ENCODE results near the gene TEX35.

TEX35 gene

DNA sequence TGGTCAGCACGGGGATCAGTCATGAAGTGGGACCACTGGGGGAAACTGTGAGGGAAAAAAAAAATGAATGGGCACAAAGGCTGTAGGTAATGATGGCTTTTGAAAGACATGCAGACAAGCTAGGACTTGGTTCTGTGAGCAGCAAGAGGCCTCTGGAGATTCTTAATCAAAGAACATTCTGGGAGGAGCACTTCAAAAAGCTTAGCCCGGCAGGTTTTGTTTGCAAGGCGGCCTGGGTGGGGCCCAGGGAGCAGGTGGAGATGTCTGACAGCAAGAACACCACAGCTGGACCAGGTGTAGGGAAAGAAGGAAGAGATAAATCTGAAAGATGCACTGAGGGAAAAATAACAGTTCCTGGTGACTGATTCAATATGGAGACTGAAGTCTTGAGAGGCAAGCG lies 6.0 kb downstream of the TEX35 start (continued):
- TF ChIP-seq, protein P1, sequence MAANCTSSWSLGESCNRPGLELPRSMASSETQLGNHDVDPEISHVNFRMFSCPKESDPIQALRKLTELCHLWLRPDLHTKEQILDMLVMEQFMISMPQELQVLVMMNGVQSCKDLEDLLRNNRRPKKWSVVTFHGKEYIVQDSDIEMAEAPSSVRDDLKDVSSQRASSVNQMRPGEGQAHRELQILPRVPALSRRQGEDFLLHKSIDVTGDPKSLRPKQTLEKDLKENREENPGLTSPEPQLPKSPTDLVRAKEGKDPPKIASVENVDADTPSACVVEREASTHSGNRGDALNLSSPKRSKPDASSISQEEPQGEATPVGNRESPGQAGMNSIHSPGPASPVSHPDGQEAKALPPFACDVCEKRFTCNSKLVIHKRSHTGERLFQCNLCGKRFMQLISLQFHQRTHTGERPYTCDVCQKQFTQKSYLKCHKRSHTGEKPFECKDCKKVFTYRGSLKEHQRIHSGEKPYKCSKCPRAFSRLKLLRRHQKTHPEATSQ (tag by site-specific recombination; IDR thresholded peaks at IDR 0.05): no peak
- TF ChIP-seq SP2 (tag by site-specific recombination; IDR thresholded peaks at IDR 0.05) (no peak), ZNF664 (tag by site-specific recombination; IDR thresholded peaks at IDR 0.05) (no peak), ZNF658 (tag by site-specific recombination; IDR thresholded peaks at IDR 0.05) (no peak), ZNF214 (tag by site-specific recombination; IDR thresholded peaks at IDR 0.05; ENCODE audit: borderline replicate concordance) (no peak), RBAK (tag by site-specific recombination; IDR thresholded peaks at IDR 0.05) (no peak)

DNA sequence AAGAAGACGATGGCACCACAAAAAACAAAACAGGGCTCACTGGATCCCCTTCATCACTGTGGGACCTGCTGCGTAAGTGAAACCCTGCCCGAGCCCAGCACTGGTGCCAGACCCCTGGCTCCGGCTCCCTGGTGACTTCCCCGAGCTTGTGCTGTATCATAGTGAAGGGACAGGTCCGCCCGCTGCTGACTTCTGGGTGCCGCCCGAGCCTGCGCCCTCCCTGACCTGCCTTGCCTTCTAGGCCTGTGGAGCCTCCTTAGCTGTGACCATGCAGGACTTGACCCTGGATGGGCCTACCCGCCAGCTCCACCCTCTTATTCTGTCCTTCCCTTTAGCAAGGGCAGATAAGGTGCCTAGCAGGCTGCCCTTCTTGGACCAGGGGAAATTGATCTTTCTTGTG lies 7.9 kb downstream of the TEX35 start:
- no peaks in the 10 kb centered on the region for H3K4me1 ChIP-seq (ENCODE audit: control insufficient read depth, insufficient read depth, low read length)

DNA sequence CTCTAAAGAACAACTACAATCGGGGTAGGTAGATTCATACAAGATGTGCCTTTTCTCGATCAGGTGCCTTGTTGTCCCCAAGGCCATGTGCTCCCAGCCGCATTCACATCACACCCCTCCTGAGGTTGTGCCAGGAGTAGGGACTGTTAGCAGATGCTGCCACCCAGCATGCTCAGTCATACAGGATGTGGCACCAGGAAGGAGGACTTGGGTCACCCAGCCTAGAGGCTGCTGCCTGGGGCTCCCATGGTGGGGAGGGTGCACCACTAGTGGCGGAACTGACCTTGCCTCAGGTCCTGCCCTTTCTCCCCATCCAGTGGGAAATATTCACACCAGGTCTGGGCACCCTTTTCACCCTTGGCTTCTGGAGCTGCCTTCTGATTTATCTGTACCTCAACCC lies 8.3 kb downstream of the TEX35 start:
- TF ChIP-seq, protein P2, sequence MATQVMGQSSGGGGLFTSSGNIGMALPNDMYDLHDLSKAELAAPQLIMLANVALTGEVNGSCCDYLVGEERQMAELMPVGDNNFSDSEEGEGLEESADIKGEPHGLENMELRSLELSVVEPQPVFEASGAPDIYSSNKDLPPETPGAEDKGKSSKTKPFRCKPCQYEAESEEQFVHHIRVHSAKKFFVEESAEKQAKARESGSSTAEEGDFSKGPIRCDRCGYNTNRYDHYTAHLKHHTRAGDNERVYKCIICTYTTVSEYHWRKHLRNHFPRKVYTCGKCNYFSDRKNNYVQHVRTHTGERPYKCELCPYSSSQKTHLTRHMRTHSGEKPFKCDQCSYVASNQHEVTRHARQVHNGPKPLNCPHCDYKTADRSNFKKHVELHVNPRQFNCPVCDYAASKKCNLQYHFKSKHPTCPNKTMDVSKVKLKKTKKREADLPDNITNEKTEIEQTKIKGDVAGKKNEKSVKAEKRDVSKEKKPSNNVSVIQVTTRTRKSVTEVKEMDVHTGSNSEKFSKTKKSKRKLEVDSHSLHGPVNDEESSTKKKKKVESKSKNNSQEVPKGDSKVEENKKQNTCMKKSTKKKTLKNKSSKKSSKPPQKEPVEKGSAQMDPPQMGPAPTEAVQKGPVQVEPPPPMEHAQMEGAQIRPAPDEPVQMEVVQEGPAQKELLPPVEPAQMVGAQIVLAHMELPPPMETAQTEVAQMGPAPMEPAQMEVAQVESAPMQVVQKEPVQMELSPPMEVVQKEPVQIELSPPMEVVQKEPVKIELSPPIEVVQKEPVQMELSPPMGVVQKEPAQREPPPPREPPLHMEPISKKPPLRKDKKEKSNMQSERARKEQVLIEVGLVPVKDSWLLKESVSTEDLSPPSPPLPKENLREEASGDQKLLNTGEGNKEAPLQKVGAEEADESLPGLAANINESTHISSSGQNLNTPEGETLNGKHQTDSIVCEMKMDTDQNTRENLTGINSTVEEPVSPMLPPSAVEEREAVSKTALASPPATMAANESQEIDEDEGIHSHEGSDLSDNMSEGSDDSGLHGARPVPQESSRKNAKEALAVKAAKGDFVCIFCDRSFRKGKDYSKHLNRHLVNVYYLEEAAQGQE (tag by site-specific recombination; IDR thresholded peaks at IDR 0.05): no peak
- TF ChIP-seq ZNF146 (tag by site-specific recombination; IDR thresholded peaks at IDR 0.05): no peak
- no peak for TF ChIP-seq KLF10 (tag by site-specific recombination; IDR thresholded peaks at IDR 0.05)
- TF ChIP-seq ZBTB8A (tag by site-specific recombination; IDR thresholded peaks at IDR 0.05): no peak
- no peak for TF ChIP-seq ZFP3 (tag by site-specific recombination; IDR thresholded peaks at IDR 0.05; ENCODE audit: low read depth)
- TF ChIP-seq ZNF138 (tag by site-specific recombination; IDR thresholded peaks at IDR 0.05; ENCODE audit: borderline replicate concordance): no peak
- ChIA-PET POLR2A (no interaction called here), CTCF (interaction anchor here (0.6 kb wide), 1 partner anchor 21 kb away, joined by 5 read pairs; no protein-coding TSS in a partner anchor)
- Histone ChIP-seq H3K4me3 (ENCODE audit: low read depth, low read length) (no peak overlapping the region), H3K36me3 (ENCODE audit: control insufficient read depth in 2 of 2, insufficient read depth in 1 of 2, low read length in 2 of 2) (no peaks in the 10 kb centered on the region), H3K9me3 (ENCODE audit: control insufficient read depth, insufficient read depth, low read depth, low read length) (no peaks in the 10 kb centered on the region), H3K27ac (ENCODE audit: extremely low read depth, low read depth, low read length) (no peak overlapping the region), H3K4me1 (ENCODE audit: control insufficient read depth, insufficient read depth, low read length) (no peaks in the 10 kb centered on the region)

More for the DNA sequence above, 7.9 kb downstream of the TEX35 start:
- H3K4me3 ChIP-seq (ENCODE audit: low read depth, low read length): no peak overlapping the region
- no peak overlapping the region for H3K27ac ChIP-seq (ENCODE audit: extremely low read depth, low read depth, low read length)
- ChIA-PET POLR2A (no interaction called here), CTCF (no interaction called here)
- TF ChIP-seq ZNF23 (tag by site-specific recombination; IDR thresholded peaks at IDR 0.05; ENCODE audit: borderline replicate concordance): no peak
- TF ChIP-seq SP7 (tag by site-specific recombination; IDR thresholded peaks at IDR 0.05): no peak
- TF ChIP-seq GFI1B (tag by site-specific recombination; IDR thresholded peaks at IDR 0.05): no peak
- TF ChIP-seq, protein P1 (tag by site-specific recombination; IDR thresholded peaks at IDR 0.05): no peak
- no peak for TF ChIP-seq BCL11A (tag by site-specific recombination; IDR thresholded peaks at IDR 0.05; ENCODE audit: low read depth)
- TF ChIP-seq ZBTB1 (tag by site-specific recombination; IDR thresholded peaks at IDR 0.05): no peak
- no peaks in the 10 kb centered on the region for H3K36me3 ChIP-seq (ENCODE audit: control insufficient read depth in 2 of 2, insufficient read depth in 1 of 2, low read length in 2 of 2)
- H3K9me3 ChIP-seq (ENCODE audit: control insufficient read depth, insufficient read depth, low read depth, low read length): no peaks in the 10 kb centered on the region

Data from HEK293 (cell line).